CD4-positive, alpha-beta T cell (primary cell): ENCODE measurements around the gene ABHD14A. TPM values are rescaled to one million over a fixed set of nuclear protein-coding genes. Genes with fewer than 3 reads are reported as not detected.
A peak's percentile ranks its signal among the peaks of the same experiment; 100 is the strongest.
"Not testable (repeated sequence)": the region's sequence is repeated elsewhere in the genome, so short reads cannot be mapped to it uniquely, and the experiment has no call there.

Source experiments
- ATAC-seq: fragments of 200-7000 bp; cut with Tn5 transposase; one replicate; pipeline ENCODE4 v1.10.0; 2022; ENCODE audit warnings: mild to moderate bottlenecking; ENCODE audit not compliant: poor library complexity
- CTCF ChIA-PET: fragments of 350-600 bp; sonication (Branson Sonifier 250); formaldehyde crosslinking; loops from one replicate; lab custom pipeline; 2021; ENCODE audit warnings: antibody characterized with exemption, inconsistent platforms; lab: Charles Lee
- POLR2A ChIA-PET: fragments of 350-600 bp; sonication (Branson Sonifier 250); formaldehyde crosslinking; loops from one replicate; lab custom pipeline; 2021; ENCODE audit warnings: antibody characterized with exemption, inconsistent platforms; lab: Charles Lee
- DNase-seq, 14 experiments: peaks; one replicate each; pipeline ENCODE4 v3.0.0-alpha.2; 2013 to 2020; ENCODE audit warnings: mixed read lengths in 2 of 14
- H3K27ac ChIP-seq, 2 donors: one replicate each; pipeline versions ENCODE4 v1.5.1 to v1.7.0; 2013; ENCODE audit warnings: low read length in 2 of 2, low read depth in 1 of 2, mild to moderate bottlenecking in 1 of 2
- H3K27me3 ChIP-seq, 2 experiments: 1 replicate in 1 of 2; 2 replicates in 1 of 2; pipeline versions ENCODE4 v1.6.1 to v1.7.0; 2013; ENCODE audit warnings: low read length in 2 of 2, control low read depth in 1 of 2, mild to moderate bottlenecking in 1 of 2, moderate library complexity in 1 of 2; ENCODE audit not compliant: insufficient read depth in 2 of 2, control insufficient read depth in 1 of 2
- H3K36me3 ChIP-seq: one replicate; pipeline ENCODE4 v1.6.1; 2013; ENCODE audit warnings: low read length, control low read depth; ENCODE audit not compliant: insufficient read depth
- H3K4me1 ChIP-seq: one replicate; pipeline ENCODE4 v1.6.1; 2013; ENCODE audit warnings: low read length, control low read depth; ENCODE audit not compliant: insufficient read depth
- H3K4me3 ChIP-seq: one replicate; pipeline ENCODE4 v1.5.1; 2013; ENCODE audit warnings: mild to moderate bottlenecking, low read length, moderate library complexity
- H3K9me3 ChIP-seq, 2 experiments: 1 replicate in 1 of 2; 2 replicates in 1 of 2; pipeline versions ENCODE4 v1.6.1 to v1.7.0; 2013; ENCODE audit warnings: low read length in 2 of 2, mild to moderate bottlenecking in 2 of 2, control low read depth in 1 of 2, moderate library complexity in 1 of 2; ENCODE audit not compliant: control insufficient read depth in 1 of 2, insufficient read depth in 1 of 2
- H3K27ac Mint-ChIP-seq: one replicate; pipeline ENCODE4 v1.8.0; 2020; ENCODE audit warnings: mixed read lengths
- H3K27me3 Mint-ChIP-seq: one replicate; pipeline ENCODE4 v1.8.0; 2021; ENCODE audit warnings: mixed read lengths
- H3K36me3 Mint-ChIP-seq: one replicate; pipeline ENCODE4 v1.8.0; 2021; ENCODE audit warnings: low read depth, mixed read lengths
- H3K4me1 Mint-ChIP-seq: one replicate; pipeline ENCODE4 v1.8.0; 2021; ENCODE audit warnings: low read depth, mixed read lengths
- H3K4me3 Mint-ChIP-seq: one replicate; pipeline ENCODE4 v1.8.0; 2020; ENCODE audit warnings: mild to moderate bottlenecking, mixed read lengths
- H3K9me3 Mint-ChIP-seq: one replicate; pipeline ENCODE4 v1.8.0; 2020; ENCODE audit warnings: mixed read lengths
- intact Hi-C, 2 experiments: fragments of 100-400 bp; cut with DNase I in 1 of 2; cut with micrococcal nuclease in 1 of 2; formaldehyde crosslinking; loops; one replicate each; pipeline versions ENCODE4 v1.15.1 to v1.9.0; 2023 to 2025; cut with DNase I, micrococcal nuclease
- polyA plus RNA-seq, 2 donors: library from polyadenylated mRNA; unstranded; fragments of 120-200 nt; gene quantifications; one replicate each; pipeline ENCODE4 v1.2.1, GENCODE V29; 2013
- total RNA-seq, 174 experiments: library from RNA in 2 of 174; stranded (reverse) in 2 of 174; gene quantifications; one replicate each; pipeline ENCODE4 v1.2.3 and lab custom pipeline; 2021 to 2026
- TF ChIP-seq, protein P1 (sequence below): fragments of 200-600 bp; IDR thresholded peaks from one replicate; pipeline ENCODE4 v1.8.0; 2022; ENCODE audit warnings: antibody characterized with exemption, mild to moderate bottlenecking

Gene ABHD14A
- total RNA-seq = 10 to 100 TPM in 1 of 2 experiments, 1 to 10 TPM in 1; 9.5 to 10.6 TPM
- 26.1 TPM for polyA plus RNA-seq (2013, experiment 1 of 2)
- 22.0 TPM for polyA plus RNA-seq (2013, experiment 2 of 2)
- total RNA-seq (lab: John Stamatoyannopoulos, UW) = 0.20 to 6.5 (median 2.6) reads per million in 172 experiments

GRCh38 chr3:51974963-51975851 lies at the start of gene ABHD14A:
ABHD14A (plus strand) TSS chr3:51975064; CDS start chr3:51975136, 72 bp downstream.
- Histone ChIP-seq H3K27me3 (no peaks in the 10 kb centered on the region), H3K9me3 (no peaks in the 10 kb centered on the region), H3K36me3 (no peaks in the 10 kb centered on the region), H3K4me3 (peak within 1 kb of the TSS; percentile 63), H3K4me1 (peaks cover 61% of the 10 kb centered on the region), H3K27ac (peak within 1 kb of the TSS; percentile 57 to 79)
- Mint-ChIP-seq H3K4me1 (peaks cover 44% of the 10 kb centered on the region), H3K36me3 (peaks cover 15% of the 10 kb centered on the region), H3K27ac (peak within 1 kb of the TSS; percentile 92), H3K4me3 (peak within 1 kb of the TSS; percentile 97), H3K27me3 (no peaks in the 10 kb centered on the region), H3K9me3 (no peaks in the 10 kb centered on the region)
- POLR2A ChIA-PET = interaction anchor here (0.7 to 2.9 kb wide), 6 partner anchors 7 to 82 kb away, joined by 3 to 33 read pairs (median 8); partner anchors contain the start of genes ACY1, PARP3, RPL29 and RRP9
- intact Hi-C loops = loop anchor here (1.0 kb wide), 2 partner anchors 20 to 33 kb away; partner anchors contain the start of genes PARP3 (in 2 of the 2) and RPL29 (in 1 of the 2)
- ATAC-seq = peak; percentile 67
- TF ChIP-seq, protein P1, sequence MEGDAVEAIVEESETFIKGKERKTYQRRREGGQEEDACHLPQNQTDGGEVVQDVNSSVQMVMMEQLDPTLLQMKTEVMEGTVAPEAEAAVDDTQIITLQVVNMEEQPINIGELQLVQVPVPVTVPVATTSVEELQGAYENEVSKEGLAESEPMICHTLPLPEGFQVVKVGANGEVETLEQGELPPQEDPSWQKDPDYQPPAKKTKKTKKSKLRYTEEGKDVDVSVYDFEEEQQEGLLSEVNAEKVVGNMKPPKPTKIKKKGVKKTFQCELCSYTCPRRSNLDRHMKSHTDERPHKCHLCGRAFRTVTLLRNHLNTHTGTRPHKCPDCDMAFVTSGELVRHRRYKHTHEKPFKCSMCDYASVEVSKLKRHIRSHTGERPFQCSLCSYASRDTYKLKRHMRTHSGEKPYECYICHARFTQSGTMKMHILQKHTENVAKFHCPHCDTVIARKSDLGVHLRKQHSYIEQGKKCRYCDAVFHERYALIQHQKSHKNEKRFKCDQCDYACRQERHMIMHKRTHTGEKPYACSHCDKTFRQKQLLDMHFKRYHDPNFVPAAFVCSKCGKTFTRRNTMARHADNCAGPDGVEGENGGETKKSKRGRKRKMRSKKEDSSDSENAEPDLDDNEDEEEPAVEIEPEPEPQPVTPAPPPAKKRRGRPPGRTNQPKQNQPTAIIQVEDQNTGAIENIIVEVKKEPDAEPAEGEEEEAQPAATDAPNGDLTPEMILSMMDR = no peak
- CTCF ChIA-PET = interaction anchor here (2.1 to 4.7 kb wide), 5 partner anchors 8 to 30 kb away, joined by 8 to 46 read pairs (median 14); partner anchors contain the start of genes ACY1 and RPL29
- peak; percentile 48 to 92 (median 67) for DNase-seq

DNA sequence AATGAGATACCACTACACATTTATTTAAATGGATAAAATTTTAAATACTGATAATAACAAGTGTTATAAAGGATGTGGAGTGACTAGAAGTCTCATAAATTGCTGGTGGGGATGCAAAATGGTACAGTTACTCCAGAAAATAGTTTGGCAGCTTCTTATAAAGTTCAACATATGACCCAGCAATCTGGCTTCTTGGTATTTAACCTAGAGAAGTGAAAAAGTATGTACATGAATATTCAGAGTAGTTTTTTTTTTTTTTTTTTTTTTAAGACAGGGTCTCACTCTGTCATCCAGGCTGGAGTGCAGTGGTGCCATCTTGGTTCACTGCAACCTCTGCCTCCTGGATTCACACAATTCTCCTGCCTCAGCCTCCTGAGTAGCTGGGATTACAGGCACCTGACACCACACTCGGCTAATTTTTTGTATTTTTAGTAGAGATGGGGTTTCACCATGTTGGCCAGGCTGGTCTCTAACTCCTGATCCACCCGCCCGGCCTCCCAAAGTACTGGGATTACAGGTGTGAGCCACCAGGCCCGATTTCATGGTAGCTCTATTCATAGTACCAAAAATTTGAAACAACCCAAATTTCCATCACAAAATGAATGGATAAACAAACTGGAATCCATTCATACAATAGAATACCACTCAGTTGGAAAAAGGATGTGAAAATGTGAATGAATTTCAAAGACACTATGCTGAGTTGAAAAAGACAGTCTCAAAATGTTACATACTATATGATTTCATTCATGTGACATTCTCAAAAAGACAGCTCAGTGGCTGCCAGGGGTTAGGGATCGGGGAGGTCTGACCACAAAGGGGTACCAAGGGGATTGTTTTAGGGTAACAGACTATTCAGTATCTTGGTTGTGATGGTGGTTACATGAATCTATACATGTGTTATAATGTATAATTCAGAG lies 47.5 kb upstream of the ABHD14A start:
- ATAC-seq = no peak
- H3K9me3 Mint-ChIP-seq = no peaks in the 10 kb centered on the region
- Histone ChIP-seq H3K36me3 (no peaks in the 10 kb centered on the region), H3K9me3 (no peaks in the 10 kb centered on the region), H3K27me3 (no peaks in the 10 kb centered on the region), H3K4me3 (no peak overlapping the region), H3K4me1 (no peaks in the 10 kb centered on the region), H3K27ac (no peak overlapping the region)
- H3K36me3 Mint-ChIP-seq = no peaks in the 10 kb centered on the region
- H3K27ac Mint-ChIP-seq = no peak overlapping the region
- no peak overlapping the region for H3K4me3 Mint-ChIP-seq
- DNase-seq = no peak
- CTCF ChIA-PET = no interaction called here
- no peaks in the 10 kb centered on the region for H3K4me1 Mint-ChIP-seq
- TF ChIP-seq, protein P1 = no peak
- intact Hi-C loops = no loop called here
- no peaks in the 10 kb centered on the region for H3K27me3 Mint-ChIP-seq
- POLR2A ChIA-PET = no interaction called here

GRCh38 chr3:51928438-51928837 lies 46.4 kb upstream of the ABHD14A start:
- no peak overlapping the region for H3K27ac ChIP-seq
- ATAC-seq (no peak), DNase-seq (no peak)
- Mint-ChIP-seq H3K4me1 (no peaks in the 10 kb centered on the region), H3K9me3 (no peaks in the 10 kb centered on the region), H3K27me3 (no peaks in the 10 kb centered on the region), H3K27ac (no peak overlapping the region), H3K36me3 (peaks cover 6% of the 10 kb centered on the region), H3K4me3 (no peak overlapping the region)
- intact Hi-C loops = no loop called here
- TF ChIP-seq, protein P1 = no peak
- H3K27me3 ChIP-seq = no peaks in the 10 kb centered on the region
- CTCF ChIA-PET = no interaction called here
- peaks cover 10% of the 10 kb centered on the region for H3K36me3 ChIP-seq
- POLR2A ChIA-PET = no interaction called here
- no peaks in the 10 kb centered on the region for H3K9me3 ChIP-seq
- no peaks in the 10 kb centered on the region for H3K4me1 ChIP-seq
- H3K4me3 ChIP-seq = no peak overlapping the region

DNA sequence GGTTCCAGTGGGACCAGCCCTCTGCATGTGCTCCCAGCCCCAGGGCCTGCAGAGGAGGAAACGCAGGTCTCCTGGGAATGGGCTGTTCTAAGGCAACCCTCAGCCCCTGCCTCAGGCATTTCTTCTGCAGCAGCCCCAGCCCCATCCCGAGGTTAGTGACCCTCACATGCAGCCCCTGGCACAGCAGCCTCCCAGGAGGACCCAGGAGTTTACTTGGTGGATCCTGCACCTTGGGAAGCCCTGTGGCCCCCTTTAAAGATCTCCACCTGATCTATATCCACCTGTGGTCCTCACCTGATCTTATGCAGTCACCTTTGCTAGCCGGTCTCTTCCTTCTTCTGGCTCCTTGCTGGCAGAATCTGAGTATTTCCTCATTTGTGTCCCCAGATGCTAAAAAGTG lies 45.9 kb upstream of the ABHD14A start:
- H3K9me3 ChIP-seq, H3K27me3 ChIP-seq, H3K4me1 ChIP-seq, CTCF ChIA-PET, H3K27ac Mint-ChIP-seq, H3K4me1 Mint-ChIP-seq, ATAC-seq, H3K27me3 Mint-ChIP-seq, H3K9me3 Mint-ChIP-seq, H3K4me3 ChIP-seq, H3K27ac ChIP-seq, H3K4me3 Mint-ChIP-seq, POLR2A ChIA-PET, intact Hi-C loops, DNase-seq: not testable (repeated sequence)
- H3K36me3 Mint-ChIP-seq = peaks cover 12% of the 10 kb centered on the region
- H3K36me3 ChIP-seq = peaks cover 15% of the 10 kb centered on the region
